K562 (cell line): ENCODE results near the gene RSPH10B. TPM values are rescaled to one million over a fixed set of nuclear protein-coding genes. Genes with fewer than 3 reads are reported as not detected.

Experiments used
- ARHGAP35 ChIP-seq: fragments of 450-650 bp; IDR thresholded peaks from 2 replicates; pipeline ENCODE4 v1.6.1; 2018; ENCODE audit not compliant: partially characterized antibody
- CBX1 ChIP-seq: sonication (generic); IDR thresholded peaks from 2 replicates; pipeline ENCODE4 v1.6.1; 2016; ENCODE audit warnings: antibody characterized with exemption, low read depth, mild to moderate bottlenecking
- CBX2 ChIP-seq: fragments of 200-600 bp; sonication (generic); IDR thresholded peaks from one replicate; pipeline ENCODE4 v1.6.1; 2012; ENCODE audit warnings: mild to moderate bottlenecking, low read length, inconsistent platforms; ENCODE audit not compliant: insufficient read depth, poor library complexity, severe bottlenecking
- DNMT1 ChIP-seq: fragments of 450-650 bp; IDR thresholded peaks from 2 replicates; pipeline ENCODE4 v1.6.1; 2016; ENCODE audit warnings: antibody characterized with exemption, mild to moderate bottlenecking
- ELF1 ChIP-seq: fragments of 200-800 bp; sonication (Bioruptor generic); IDR thresholded peaks from 2 replicates; pipeline ENCODE4 v1.6.1; 2016; ENCODE audit warnings: missing genetic modification characterization, missing compliant biosample characterization
- HES1 ChIP-seq: fragments of 450-650 bp; IDR thresholded peaks from 2 replicates; pipeline ENCODE4 v1.6.1; 2016; ENCODE audit warnings: low read depth, mild to moderate bottlenecking, moderate library complexity
- JUND ChIP-seq, 2 experiments: IDR thresholded peaks; 2 replicates in 1 of 2; 3 replicates in 1 of 2; pipeline ENCODE4 v1.6.1; 2011; ENCODE audit warnings: borderline replicate concordance in 2 of 2, low read depth in 2 of 2, low read length in 2 of 2, improper control_type of control experiment in 1 of 2, missing biosample characterization in 1 of 2, missing genetic modification characterization in 1 of 2, missing genetic modification reagents in 1 of 2
- KLF16 ChIP-seq: IDR thresholded peaks from 2 replicates; pipeline ENCODE4 v1.6.1; 2016; ENCODE audit warnings: antibody characterized with exemption
- NEUROD1 ChIP-seq: fragments of 150-350 bp; IDR thresholded peaks from 2 replicates; pipeline ENCODE4 v1.6.1; 2014; ENCODE audit warnings: borderline replicate concordance, low read length, low read depth; ENCODE audit not compliant: partially characterized antibody
- NFYB ChIP-seq: IDR thresholded peaks from 2 replicates; pipeline ENCODE4 v1.6.1; 2011; ENCODE audit warnings: mild to moderate bottlenecking, moderate library complexity; ENCODE audit not compliant: insufficient read length; ENCODE audit errors: extremely low read depth
- NONO ChIP-seq, 2 experiments: fragments of 200-400 bp in 1 of 2; fragments of 450-650 bp in 1 of 2; formaldehyde crosslinking in 1 of 2; IDR thresholded peaks; 2 replicates each; pipeline ENCODE4 v1.6.1; 2017; ENCODE audit warnings: low read depth in 2 of 2, mild to moderate bottlenecking in 2 of 2, moderate library complexity in 2 of 2, low read length in 1 of 2
- OTX1 ChIP-seq: fragments of 450-650 bp; formaldehyde crosslinking; IDR thresholded peaks from 2 replicates; pipeline ENCODE4 v1.4.0; 2022; ENCODE audit warnings: mild to moderate bottlenecking
- PHF21A ChIP-seq: fragments of 450-650 bp; IDR thresholded peaks from 2 replicates; pipeline ENCODE4 v1.6.1; 2017; ENCODE audit warnings: low read depth, borderline replicate concordance
- POLR2AphosphoS5 ChIP-seq: IDR thresholded peaks from 2 replicates; pipeline ENCODE4 v1.6.1; 2011; ENCODE audit warnings: mild to moderate bottlenecking, low read depth, low read length, moderate library complexity; ENCODE audit not compliant: control insufficient read depth, insufficient read depth
- SETDB1 ChIP-seq: IDR thresholded peaks from one replicate; pipeline ENCODE4 v1.6.1; 2012; ENCODE audit warnings: low read length, control low read depth, inconsistent platforms
- TRIM25 ChIP-seq: fragments of 450-650 bp; IDR thresholded peaks from 2 replicates; pipeline ENCODE4 v1.7.0; 2016; ENCODE audit warnings: borderline replicate concordance
- ZBTB17 ChIP-seq: fragments of 450-650 bp; formaldehyde crosslinking; IDR thresholded peaks from 2 replicates; pipeline ENCODE4 v1.4.0; 2020; ENCODE audit warnings: mild to moderate bottlenecking
- ZBTB34 ChIP-seq: fragments of 250-450 bp; sonication (Bioruptor Pico); IDR thresholded peaks from 2 replicates; pipeline ENCODE4 v1.8.0; 2021; ENCODE audit warnings: mild to moderate bottlenecking, moderate library complexity
- ZC3H4 ChIP-seq: sonication (generic); formaldehyde crosslinking; IDR thresholded peaks from 2 replicates; pipeline ENCODE4 v1.9.0; 2021; ENCODE audit warnings: missing genetic modification reagents, borderline replicate concordance
- ZNF212 ChIP-seq: fragments of 450-650 bp; formaldehyde crosslinking; IDR thresholded peaks from 2 replicates; pipeline ENCODE4 v1.4.0; 2020; ENCODE audit warnings: mild to moderate bottlenecking
- ZNF398 ChIP-seq: fragments of 250-450 bp; sonication (Bioruptor Pico); IDR thresholded peaks from 2 replicates; pipeline ENCODE4 v1.8.0; 2021; ENCODE audit warnings: moderate library complexity, mild to moderate bottlenecking, inconsistent platforms
- polyA plus RNA-seq, 8 experiments: library from polyadenylated mRNA; depleted of rRNA in 4 of 8; stranded (reverse) in 5 of 8; unstranded in 3 of 8; fragments of >200 nt; fragmentation: Nextera tagmentation in 2 of 8; fragmentation: Illumina TruSeq in 1 of 8; extraction: Ambion mirVana in 2 of 8; extraction: Trizol in 1 of 8; gene quantifications; 2 replicates each; pipeline versions ENCODE4 v1.2.1 to v1.2.3, GENCODE V29; 2011 to 2014; ENCODE audit warnings: inconsistent platforms in 1 of 8, missing spikeins in 1 of 8
- total RNA-seq, 7 experiments: library from RNA; depleted of rRNA in 6 of 7; stranded (reverse); fragments of >200 nt in 6 of 7; fragmentation: Illumina TruSeq in 2 of 7; extraction: Trizol in 2 of 7; gene quantifications; 2 replicates each; pipeline versions ENCODE4 v1.2.1 to v1.2.3, GENCODE V29; 2011 to 2021; ENCODE audit warnings: low replicate concordance in 1 of 7

The RSPH10B gene
- total and polyA plus RNA-seq, 9 of the 15 experiments (the other 6 are each of a cell fraction or from before 2014, with no cell fraction given) = 0.01 to 0.09 TPM; not detected in 7

GRCh38 chr7:6008668-6009611 is 38.5 kb upstream of the RSPH10B start, which contains the start of the genes AIMP2 and PMS2 (continued):
- peak; percentile 86 for TF ChIP-seq POLR2AphosphoS5
- TF ChIP-seq NEUROD1 = no peak
- TF ChIP-seq CBX2 = no peak
- 0 out of 2 replicates have a peak, but pooled peaks have one; percentile 48 for TF ChIP-seq PHF21A
- TF ChIP-seq ZNF398 (CRISPR knock-in tag) = no peak
- TF ChIP-seq SETDB1 = no peak
- no peak for TF ChIP-seq TRIM25
- TF ChIP-seq ARHGAP35 = no peak
- 0 out of 2 replicates have a peak, but pooled peaks have one; percentile 57 for TF ChIP-seq CBX1
- peak; percentile 90 for TF ChIP-seq ZBTB17
- TF ChIP-seq OTX1 (CRISPR knock-in tag) = 0 out of 2 replicates have a peak, but pooled peaks have one; percentile 13
- peak; percentile 82 for TF ChIP-seq KLF16
- TF ChIP-seq JUND (IDR thresholded peaks at IDR 0.05; ENCODE audit: borderline replicate concordance, low read depth, low read length) = no peak
- TF ChIP-seq JUND (tag; IDR thresholded peaks at IDR 0.05; ENCODE audit: borderline replicate concordance, low read depth, low read length) = 0 out of 3 replicates have a peak, but pooled peaks have one; percentile 2
- TF ChIP-seq ZBTB34 (CRISPR knock-in tag) = no peak
- peak in 1 of 2 experiments; percentile 88; a peak in 2 of 4 replicates for TF ChIP-seq NONO (IDR thresholded peaks at IDR 0.05; ENCODE audit: low read depth in 2 of 2, low read length in 1 of 2)
- peak; percentile 79; the same call in 1 of the 2 replicates for TF ChIP-seq ZC3H4 (CRISPR knock-in tag)
- peak; percentile 79 for TF ChIP-seq ELF1 (tag)
- peak; percentile 98 for TF ChIP-seq NFYB
- peak; percentile 47; the same call in 1 of the 2 replicates for TF ChIP-seq HES1
- TF ChIP-seq DNMT1 = no peak
- TF ChIP-seq ZNF212 = no peak
